KG1 (cell line): ENCODE results near the gene HOMER1.
"Not testable (repeated sequence)": the region's sequence is repeated elsewhere in the genome, so short reads cannot be mapped to it uniquely, and the experiment has no call there.

Source experiments
- DNase-seq: peaks from one replicate; lab custom pipeline; 2025; lab: John Stamatoyannopoulos, UW

HOMER1 gene

GRCh38 chr5:79417495-79417894, 96.4 kb downstream of the HOMER1 start:
- DNase-seq, result no peak

- DNase-seq, result no peak
These were observed 97.4 kb downstream of the HOMER1 start for GRCh38 chr5:79416499-79416898.

- DNase-seq, result no peak
These were observed 100.8 kb downstream of the HOMER1 start for GRCh38 chr5:79413112-79413511.

GRCh38 chr5:79408028-79408427, 105.9 kb downstream of the HOMER1 start:
- no peak for DNase-seq

GRCh38 chr5:79407591-79407990, 106.3 kb downstream of the HOMER1 start:
- no peak for DNase-seq

GRCh38 chr5:79401216-79401615, 112.7 kb downstream of the HOMER1 start:
- no peak for DNase-seq

GRCh38 chr5:79399046-79399445, 114.9 kb downstream of the HOMER1 start:
- no peak for DNase-seq

- no peak for DNase-seq
These were observed 116.9 kb downstream of the HOMER1 start for GRCh38 chr5:79397080-79397479.

- DNase-seq, result no peak
These were observed 117.7 kb downstream of the HOMER1 start for GRCh38 chr5:79396265-79396664.

GRCh38 chr5:79395296-79395695, 118.6 kb downstream of the HOMER1 start:
- no peak for DNase-seq

GRCh38 chr5:79392776-79393175, 121.2 kb downstream of the HOMER1 start:
- no peak for DNase-seq

GRCh38 chr5:79386679-79387078, 127.3 kb downstream of the HOMER1 start:
- no peak for DNase-seq

- not testable (repeated sequence) for DNase-seq
These were observed 128.8 kb downstream of the HOMER1 start for GRCh38 chr5:79385126-79385525.

GRCh38 chr5:79378510-79379186, 135.3 kb downstream of the HOMER1 start:
- DNase-seq, result no peak

- DNase-seq, result no peak
These were observed 156.5 kb downstream of the HOMER1 start for GRCh38 chr5:79357398-79357797.

GRCh38 chr5:79349881-79350280, 164.1 kb downstream of the HOMER1 start:
- DNase-seq, result no peak

GRCh38 chr5:79349047-79349446, 164.9 kb downstream of the HOMER1 start:
- no peak for DNase-seq

GRCh38 chr5:79346420-79346824, 167.5 kb downstream of the HOMER1 start:
- no peak for DNase-seq

- DNase-seq, result no peak
These were observed 179.9 kb downstream of the HOMER1 start for GRCh38 chr5:79333852-79334557.

GRCh38 chr5:79330071-79330470, 183.9 kb downstream of the HOMER1 start:
- no peak for DNase-seq

GRCh38 chr5:79329453-79329852, 184.5 kb downstream of the HOMER1 start:
- no peak for DNase-seq
